Kidney (tissue), 14 donors: Measurements from ENCODE around the gene STK24. TPM values are rescaled to one million over a fixed set of nuclear protein-coding genes. Genes with fewer than 3 reads are reported as not detected.

Experiments used
- DNase-seq, 5 donors: peaks; one replicate each; pipeline ENCODE4 v3.0.0-alpha.2; 2013 to 2020
- FAIRE-seq: peaks from 2 replicates; lab custom pipeline; 2012; peaks lifted over from hg19 to GRCh38; lab: Jason Lieb, UNC
- H3K27ac ChIP-seq, 2 donors: one replicate each; pipeline ENCODE4 v1.7.0; 2013; ENCODE audit warnings: low read depth in 2 of 2, low read length in 2 of 2, inconsistent platforms in 1 of 2
- H3K27me3 ChIP-seq: one replicate; pipeline ENCODE4 v1.7.1; 2013; ENCODE audit warnings: low read length, inconsistent platforms; ENCODE audit not compliant: control insufficient read depth, insufficient read depth
- H3K36me3 ChIP-seq, 3 donors: one replicate each; pipeline versions ENCODE4 v1.7.0 to v1.7.1; 2013; ENCODE audit warnings: low read length in 3 of 3, control low read depth in 1 of 3, inconsistent platforms in 1 of 3; ENCODE audit not compliant: insufficient read depth in 3 of 3, control insufficient read depth in 2 of 3
- H3K4me1 ChIP-seq, 3 donors: one replicate each; pipeline versions ENCODE4 v1.7.0 to v1.7.1; 2013; ENCODE audit warnings: low read length in 3 of 3, inconsistent platforms in 1 of 3, low read depth in 1 of 3; ENCODE audit not compliant: control insufficient read depth in 2 of 3, insufficient read depth in 2 of 3
- H3K4me3 ChIP-seq, 3 donors: one replicate each; pipeline versions ENCODE4 v1.7.0 to v1.8.1; 2013; ENCODE audit warnings: low read length in 3 of 3, control low read depth in 1 of 3, inconsistent platforms in 1 of 3
- H3K9ac ChIP-seq, 3 donors: one replicate each; pipeline versions ENCODE4 v1.7.0 to v1.7.1; 2013; ENCODE audit warnings: low read length in 3 of 3, control low read depth in 1 of 3, inconsistent platforms in 1 of 3
- H3K9me3 ChIP-seq, 3 donors: one replicate each; pipeline versions ENCODE4 v1.7.0 to v1.7.1; 2013; ENCODE audit warnings: low read length in 3 of 3, control low read depth in 1 of 3, inconsistent platforms in 1 of 3; ENCODE audit not compliant: control insufficient read depth in 2 of 3, insufficient read depth in 1 of 3
- CTCF ChIP-seq: IDR thresholded peaks from 3 replicates; pipeline ENCODE4 v1.5.1; 2012; ENCODE audit warnings: mild to moderate bottlenecking, moderate library complexity, borderline replicate concordance; ENCODE audit not compliant: insufficient read depth; ENCODE audit errors: extremely low read depth
- intact Hi-C: fragments of 100-400 bp; cut with DNase I; formaldehyde crosslinking; loops from one replicate; pipeline ENCODE4 v1.11.1; 2022
- polyA plus RNA-seq: library from polyadenylated mRNA; stranded (reverse); fragments of 350-450 nt; fragmentation: Illumina TruSeq; extraction: RNeasy Lipid Tissue Mini Kit (QIAGEN cat#74804); gene quantifications from one replicate; pipeline ENCODE4 v1.2.3, GENCODE V29; 2014; ENCODE audit warnings: low read depth, low replicate concordance; ENCODE audit not compliant: insufficient read depth
- total RNA-seq: library from RNA; stranded (reverse); fragmentation: NEBNext Ultra II Directional; extraction: Animal tissue kit (Norgen Biotek cat#: 25700); gene quantifications from one replicate; pipeline ENCODE4 v1.2.1, GENCODE V29; 2021
- donor health status: control.
- donor health status: control.
- donor health status: control.
- donor health status: control.
- donor health status: control.
- donor health status: DM: yes; HTN: yes; CAD: no.
- donor health status: Normal renal cell carcinoma (clear cell type).

Gene STK24
- total and polyA plus RNA-seq, 2 donors from 2014 or later: 56.7 to 122 TPM

GRCh38 chr13:98443800-98444325 is 133.0 kb downstream of the STK24 start:
- TF ChIP-seq CTCF: no peak
- no peak overlapping the region for H3K27ac ChIP-seq
- peak in 1 of 5 donors; percentile 64 for DNase-seq
- no peaks in the 10 kb centered on the region for H3K9me3 ChIP-seq
- H3K36me3 ChIP-seq: peaks cover 4 to 71% (median 16%) of the 10 kb centered on the region in 3 donors
- H3K9ac ChIP-seq: no peak overlapping the region
- peaks cover 0 to 5% (median 0%) of the 10 kb centered on the region in 3 donors for H3K4me1 ChIP-seq
- no peak overlapping the region for H3K4me3 ChIP-seq
- FAIRE-seq: no peak
- no peaks in the 10 kb centered on the region for H3K27me3 ChIP-seq
- intact Hi-C loops: no loop called here

GRCh38 chr13:98443329-98443728 is 133.6 kb downstream of the STK24 start:
- Histone ChIP-seq H3K36me3 (peaks cover 2 to 69% (median 17%) of the 10 kb centered on the region in 3 donors), H3K27ac (no peak overlapping the region), H3K4me3 (no peak overlapping the region), H3K9me3 (no peaks in the 10 kb centered on the region), H3K27me3 (no peaks in the 10 kb centered on the region), H3K4me1 (peaks cover 0 to 5% (median 0%) of the 10 kb centered on the region in 3 donors), H3K9ac (no peak overlapping the region)
- DNase-seq (peak in 1 of 5 donors; percentile 73), FAIRE-seq (no peak)
- intact Hi-C loops: no loop called here
- no peak for TF ChIP-seq CTCF

- H3K4me3 ChIP-seq: no peak overlapping the region
- no peak overlapping the region for H3K9ac ChIP-seq
- no peak for TF ChIP-seq CTCF
- DNase-seq (peak in 1 of 5 donors; percentile 50), FAIRE-seq (no peak)
- H3K9me3 ChIP-seq: no peaks in the 10 kb centered on the region
- no peaks in the 10 kb centered on the region for H3K27me3 ChIP-seq
- H3K27ac ChIP-seq: no peak overlapping the region
- H3K36me3 ChIP-seq: peaks cover 2 to 69% (median 14%) of the 10 kb centered on the region in 3 donors
- intact Hi-C loops: no loop called here
- H3K4me1 ChIP-seq: peaks cover 0 to 5% (median 0%) of the 10 kb centered on the region in 3 donors
These were observed 134.3 kb downstream of the STK24 start for GRCh38 chr13:98442391-98443230.
